SK-N-SH (cell line): ENCODE measurements around the gene XRN1.

ENCODE experiments used
- CTCF ChIP-seq: fragments of 200-600 bp; sonication (generic); IDR thresholded peaks from 2 replicates; pipeline ENCODE4 v1.6.1; 2017; ENCODE audit warnings: antibody characterized with exemption, mild to moderate bottlenecking, moderate library complexity
- NFIC ChIP-seq: IDR thresholded peaks from 2 replicates; pipeline ENCODE4 v1.4.0; 2012; ENCODE audit warnings: borderline replicate concordance
- POLR2AphosphoS5 ChIP-seq: IDR thresholded peaks from 2 replicates; pipeline ENCODE4 v1.6.1; 2012; ENCODE audit warnings: low read depth, low read length
- RCOR1 ChIP-seq: fragments of 150-350 bp; IDR thresholded peaks from 2 replicates; pipeline ENCODE4 v1.6.1; 2017; ENCODE audit warnings: antibody characterized with exemption, low read length
- TAF1 ChIP-seq: IDR thresholded peaks from 2 replicates; pipeline ENCODE4 v1.6.1; 2012; ENCODE audit warnings: low read depth, mild to moderate bottlenecking, low read length, moderate library complexity, borderline replicate concordance
- USF1 ChIP-seq: IDR thresholded peaks from 2 replicates; pipeline ENCODE4 v1.4.0; 2012; ENCODE audit warnings: low read depth, borderline replicate concordance
- TF ChIP-seq, protein P1 (sequence below): IDR thresholded peaks from 2 replicates; pipeline ENCODE4 v1.4.0; 2012; ENCODE audit warnings: low read depth

DNA sequence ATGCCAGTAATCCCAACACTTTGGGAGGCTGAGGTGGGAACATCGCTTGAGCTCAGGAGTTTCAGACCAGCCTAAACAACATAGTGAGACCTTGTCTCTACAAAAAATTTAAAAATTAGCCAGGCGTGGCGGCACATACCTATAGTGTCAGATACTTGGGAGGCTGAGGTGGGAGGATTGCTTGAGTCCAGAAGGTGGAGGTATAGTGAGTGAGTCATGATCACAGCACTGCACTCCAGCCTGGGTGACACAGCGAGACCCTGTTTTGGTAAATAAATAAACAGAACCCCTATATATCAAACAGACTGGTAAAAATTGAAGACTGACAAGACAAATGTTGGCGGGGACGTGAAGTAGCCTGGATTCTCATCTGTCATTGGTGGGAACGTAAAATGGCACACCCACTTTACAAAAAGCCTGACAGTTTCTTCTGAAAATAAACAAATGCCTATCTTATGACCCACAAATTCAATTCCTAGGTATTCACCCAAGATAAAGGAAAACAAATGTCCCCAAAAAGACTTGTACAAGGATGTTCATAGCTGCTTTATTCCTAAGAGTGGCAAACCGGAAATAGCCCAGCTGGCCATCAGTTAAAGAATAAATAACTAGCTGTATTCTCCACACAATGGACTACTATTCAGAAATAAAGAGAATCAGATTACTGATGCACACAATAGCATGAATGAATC is 175.5 kb downstream of the XRN1 start:
- no peak for TF ChIP-seq RCOR1
- TF ChIP-seq TAF1, result no peak
- no peak for TF ChIP-seq POLR2AphosphoS5
- TF ChIP-seq CTCF, result no peak
- TF ChIP-seq, protein P1, sequence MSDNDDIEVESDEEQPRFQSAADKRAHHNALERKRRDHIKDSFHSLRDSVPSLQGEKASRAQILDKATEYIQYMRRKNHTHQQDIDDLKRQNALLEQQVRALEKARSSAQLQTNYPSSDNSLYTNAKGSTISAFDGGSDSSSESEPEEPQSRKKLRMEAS, result no peak
- TF ChIP-seq USF1, result no peak
- no peak for TF ChIP-seq NFIC
